HG02642 (cell line): ENCODE results near the gene KCNJ4.

Experiments used
- ATAC-seq: cut with Tn5 transposase; IDR thresholded peaks from one replicate; pipeline ENCODE4 v1.9.1; 2021; ENCODE audit warnings: mild to moderate bottlenecking; ENCODE audit not compliant: unreplicated experiment, poor library complexity

Gene KCNJ4

DNA sequence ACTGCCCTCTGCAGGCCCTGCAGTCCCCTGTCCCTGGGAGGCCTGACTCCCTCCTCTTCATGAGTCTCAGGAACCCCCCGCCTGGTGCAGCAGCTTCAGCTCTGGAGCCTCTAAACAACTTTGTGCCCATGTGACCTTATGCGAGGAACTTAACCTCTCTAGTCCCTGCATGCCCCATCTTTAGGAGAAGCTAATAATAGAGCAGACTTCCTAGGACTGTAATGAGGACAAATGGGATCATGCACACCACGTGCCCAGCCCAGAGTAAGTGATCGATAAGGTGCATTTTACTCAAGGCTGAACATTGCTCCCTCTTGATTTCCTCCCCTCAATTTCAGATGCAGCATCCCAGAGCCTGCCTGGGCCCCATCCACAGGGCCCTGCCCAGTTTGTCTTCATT is 19.0 kb downstream of the KCNJ4 start:
- ATAC-seq: no peak

DNA sequence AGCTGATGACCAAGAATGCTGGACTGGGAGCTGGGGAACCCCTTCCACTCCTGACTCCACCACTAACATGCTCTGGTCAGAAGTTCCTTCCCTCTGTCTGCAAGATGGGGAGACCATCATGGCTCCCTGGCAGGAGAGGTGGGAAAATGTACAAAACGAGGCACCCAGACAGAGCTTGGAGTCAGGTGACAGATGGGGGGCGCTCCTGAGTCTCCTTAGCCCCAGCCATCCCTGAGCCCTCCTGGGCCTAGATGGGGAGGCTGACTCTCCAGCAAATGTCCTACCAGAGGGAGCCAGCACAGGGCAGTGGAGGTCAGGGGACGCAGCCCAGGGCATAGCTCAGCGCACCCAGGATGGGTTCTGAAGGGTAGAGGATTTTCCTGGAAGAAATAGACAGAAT is 20.0 kb downstream of the KCNJ4 start:
- no peak for ATAC-seq

DNA sequence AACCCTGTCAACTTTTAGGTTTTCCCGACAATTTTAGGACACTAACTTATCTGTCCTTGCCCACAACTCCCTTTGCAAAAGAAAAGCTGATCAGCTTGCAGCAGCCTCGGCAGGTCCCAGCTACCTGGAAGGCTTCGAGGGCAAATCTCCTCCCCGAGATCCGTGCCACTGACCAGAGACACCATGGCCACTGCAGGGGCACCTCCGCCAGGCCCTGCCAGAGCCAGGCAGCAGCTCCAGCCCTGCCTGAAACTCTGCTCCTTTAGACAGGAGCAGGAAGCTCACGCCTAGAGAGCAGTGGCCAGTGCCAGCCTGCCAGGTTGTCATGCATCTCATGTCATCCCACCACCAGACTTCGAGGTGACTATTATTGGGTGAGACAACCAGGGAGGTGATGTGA is 21.1 kb downstream of the KCNJ4 start:
- no peak for ATAC-seq

DNA sequence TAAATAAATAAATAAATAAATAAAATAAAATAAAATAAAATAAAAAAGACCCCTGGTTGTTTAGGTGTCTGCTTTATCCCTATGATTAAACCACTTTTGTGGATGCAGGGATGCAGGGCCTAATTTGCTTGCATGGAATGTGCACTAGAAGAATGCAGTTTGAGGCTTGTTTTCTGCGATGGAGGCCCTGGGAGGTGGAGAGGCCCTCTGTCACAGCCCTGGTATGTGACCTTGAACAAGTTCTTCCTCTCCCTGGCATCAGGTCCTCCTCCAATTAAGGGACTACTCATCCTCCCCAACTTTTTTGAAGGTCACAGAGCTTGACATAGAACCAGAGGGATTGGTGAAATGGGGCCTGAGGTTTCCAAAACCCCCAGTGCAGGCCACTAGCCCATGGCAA is 22.7 kb downstream of the KCNJ4 start:
- ATAC-seq: no peak

DNA sequence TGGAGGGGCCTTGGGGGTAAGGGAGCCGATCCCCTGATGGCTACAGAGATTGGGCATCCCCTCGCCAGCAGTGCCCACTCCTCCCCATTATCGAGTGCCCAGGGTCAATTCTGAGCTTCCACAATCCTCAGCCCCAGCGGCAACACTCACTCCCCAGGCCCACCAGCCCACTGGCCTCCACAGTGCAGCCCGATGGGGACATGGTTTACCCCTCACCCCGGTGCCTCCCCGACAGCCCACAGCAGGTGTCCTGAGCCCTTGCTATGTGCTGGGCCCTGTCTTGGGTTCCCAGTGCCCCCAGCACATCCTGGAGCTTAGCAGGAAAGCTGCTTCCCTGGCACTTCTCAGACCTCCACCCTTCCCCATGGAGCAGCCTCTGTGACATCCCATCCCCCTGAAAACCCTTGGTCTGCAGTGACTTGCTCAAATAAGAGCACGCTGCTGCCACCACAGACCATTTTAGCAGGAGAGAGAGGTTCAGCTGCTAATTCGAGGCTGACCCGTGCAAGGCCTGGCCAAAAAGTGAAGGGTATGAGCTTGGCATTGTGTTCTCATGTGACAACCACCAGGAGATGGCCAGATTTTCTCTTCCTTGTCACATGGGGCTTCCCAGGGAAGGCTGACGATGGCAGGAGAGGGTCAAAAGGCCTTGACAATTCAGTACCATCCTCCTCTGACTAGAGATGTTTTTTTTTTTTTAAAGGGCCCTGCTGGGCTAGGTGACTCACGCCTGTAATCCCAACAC is 23.6 kb downstream of the KCNJ4 start:
- no peak for ATAC-seq

DNA sequence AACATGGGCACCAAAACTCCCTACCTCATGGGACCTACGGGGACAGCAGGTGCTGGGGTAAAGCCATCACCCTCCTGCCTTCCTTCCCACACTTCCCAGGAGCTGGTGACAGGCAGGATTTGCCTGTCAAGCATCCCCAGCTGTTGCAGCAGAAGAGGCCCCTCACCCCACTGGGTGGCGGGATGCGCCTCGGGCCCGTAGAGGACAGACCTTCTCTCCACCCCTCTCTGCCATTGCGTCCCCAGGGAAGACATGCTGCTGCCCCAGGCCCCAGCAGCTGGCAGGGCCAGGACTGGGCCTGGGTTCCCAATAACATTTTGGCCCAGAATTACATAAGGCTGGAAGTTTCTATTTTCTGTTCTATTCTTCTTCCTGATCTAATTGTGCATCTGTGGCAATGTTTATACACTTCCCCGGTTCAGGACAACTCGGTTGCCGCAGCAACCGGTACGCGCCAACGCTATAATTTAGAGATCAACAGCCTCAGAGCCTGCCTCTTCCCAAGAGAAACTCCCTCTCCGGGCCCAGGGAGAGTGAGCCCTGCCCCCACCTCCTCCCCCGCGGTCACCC is 25.4 kb downstream of the KCNJ4 start:
- no peak for ATAC-seq

DNA sequence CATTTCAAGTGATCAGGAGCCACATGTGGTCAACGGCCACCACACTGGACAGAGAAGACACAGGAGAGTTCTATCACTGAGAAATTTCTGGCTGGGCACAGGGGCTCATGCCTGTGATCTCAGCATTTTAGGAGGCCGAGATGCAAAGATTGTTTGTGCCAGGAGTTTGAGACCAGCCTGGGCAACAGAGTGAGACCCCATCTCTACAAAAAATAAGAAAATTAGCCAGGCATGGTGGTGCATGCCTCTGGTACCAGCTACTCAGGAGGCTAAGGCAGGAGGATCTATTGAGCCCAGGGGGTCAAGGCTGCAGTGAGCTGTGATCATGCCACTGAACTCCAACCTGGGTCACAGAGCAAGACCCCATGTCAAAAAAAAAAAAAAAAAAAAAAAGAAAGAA is 26.3 kb downstream of the KCNJ4 start:
- no peak for ATAC-seq

DNA sequence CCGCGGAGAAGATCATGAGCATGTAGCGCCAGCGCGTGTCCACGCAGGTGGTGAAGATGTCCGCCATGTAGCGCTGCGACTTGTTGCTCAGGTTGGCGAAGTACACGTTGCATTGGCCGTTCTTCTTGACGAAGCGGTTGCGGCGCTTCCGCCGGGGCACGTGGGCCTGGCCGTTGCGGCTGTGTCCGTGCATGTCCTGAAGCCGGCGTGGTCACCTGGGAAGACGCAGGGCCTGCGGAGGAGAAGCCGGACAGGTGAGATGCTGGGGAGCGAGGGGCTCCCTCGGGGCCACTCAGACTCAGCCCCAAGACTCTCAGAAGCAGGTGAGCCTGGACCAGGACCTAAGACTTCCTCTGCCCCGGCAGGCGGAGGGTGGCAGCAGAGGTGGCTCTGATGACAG is 27.1 kb downstream of the KCNJ4 start:
- no peak for ATAC-seq

DNA sequence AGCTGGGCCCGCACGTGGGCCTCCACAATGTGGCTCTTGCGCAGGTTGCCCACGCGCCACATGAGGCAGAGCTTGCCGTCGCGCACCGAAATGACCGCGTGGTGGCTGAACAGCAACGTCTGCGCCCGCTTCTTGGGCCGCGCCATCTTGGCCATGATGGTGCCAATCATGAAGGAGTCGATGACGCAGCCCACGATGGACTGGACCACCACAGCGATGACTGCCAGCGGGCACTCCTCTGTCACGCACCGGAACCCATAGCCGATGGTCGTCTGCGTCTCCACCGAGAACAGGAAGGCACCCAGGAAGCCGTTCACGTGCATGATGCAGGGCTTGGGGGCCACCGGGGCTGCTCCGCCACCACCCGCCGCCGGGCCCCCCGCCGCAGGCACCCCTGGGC is 27.5 kb downstream of the KCNJ4 start:
- no peak for ATAC-seq

DNA sequence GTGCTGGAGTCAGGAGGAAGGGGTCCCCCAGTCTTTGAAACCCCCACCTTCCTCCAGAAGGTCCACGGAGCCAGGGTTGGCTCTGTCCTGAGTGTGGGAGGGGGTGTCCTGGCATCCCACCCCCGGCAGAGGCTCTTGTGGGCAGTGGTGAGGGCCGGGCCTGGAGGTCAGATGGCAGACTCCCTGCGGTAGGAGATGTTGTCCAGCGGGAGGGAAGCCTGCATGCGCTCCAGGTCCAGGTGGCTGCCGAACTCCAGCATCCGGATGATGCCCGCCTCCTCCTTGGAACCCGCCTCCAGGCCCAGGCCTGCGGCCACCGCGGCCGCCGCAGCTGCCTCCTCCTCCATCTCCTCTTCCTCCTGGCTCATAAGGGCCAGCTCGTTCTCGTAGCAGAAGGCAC is 28.4 kb downstream of the KCNJ4 start:
- ATAC-seq: no peak

DNA sequence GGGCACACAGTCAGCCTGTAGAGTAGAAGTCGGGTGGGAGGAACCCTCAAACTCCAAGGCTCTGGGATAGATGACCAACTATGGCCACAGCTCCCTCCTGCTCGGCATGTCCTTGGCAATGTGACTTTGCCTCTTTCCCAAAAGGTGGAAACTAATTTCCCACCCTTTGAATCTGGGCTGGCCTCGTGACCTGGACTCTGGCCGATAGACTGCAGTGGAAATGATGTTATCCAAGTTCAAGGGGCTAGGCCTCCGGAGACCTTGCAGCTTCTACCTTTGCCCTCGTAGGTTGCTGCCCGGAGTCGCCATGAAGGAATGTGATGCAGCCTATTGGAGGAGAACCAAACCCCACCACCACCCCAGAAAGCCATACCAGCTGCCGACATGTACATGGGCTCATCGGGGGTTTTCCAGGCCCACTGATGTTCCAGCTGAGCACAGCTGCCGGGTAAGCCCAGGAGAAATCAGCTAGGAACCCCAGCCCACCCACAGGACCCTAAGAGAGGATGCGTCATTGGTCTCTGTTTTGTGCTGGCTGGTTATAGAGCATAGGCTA is 30.4 kb downstream of the KCNJ4 start:
- no peak for ATAC-seq

DNA sequence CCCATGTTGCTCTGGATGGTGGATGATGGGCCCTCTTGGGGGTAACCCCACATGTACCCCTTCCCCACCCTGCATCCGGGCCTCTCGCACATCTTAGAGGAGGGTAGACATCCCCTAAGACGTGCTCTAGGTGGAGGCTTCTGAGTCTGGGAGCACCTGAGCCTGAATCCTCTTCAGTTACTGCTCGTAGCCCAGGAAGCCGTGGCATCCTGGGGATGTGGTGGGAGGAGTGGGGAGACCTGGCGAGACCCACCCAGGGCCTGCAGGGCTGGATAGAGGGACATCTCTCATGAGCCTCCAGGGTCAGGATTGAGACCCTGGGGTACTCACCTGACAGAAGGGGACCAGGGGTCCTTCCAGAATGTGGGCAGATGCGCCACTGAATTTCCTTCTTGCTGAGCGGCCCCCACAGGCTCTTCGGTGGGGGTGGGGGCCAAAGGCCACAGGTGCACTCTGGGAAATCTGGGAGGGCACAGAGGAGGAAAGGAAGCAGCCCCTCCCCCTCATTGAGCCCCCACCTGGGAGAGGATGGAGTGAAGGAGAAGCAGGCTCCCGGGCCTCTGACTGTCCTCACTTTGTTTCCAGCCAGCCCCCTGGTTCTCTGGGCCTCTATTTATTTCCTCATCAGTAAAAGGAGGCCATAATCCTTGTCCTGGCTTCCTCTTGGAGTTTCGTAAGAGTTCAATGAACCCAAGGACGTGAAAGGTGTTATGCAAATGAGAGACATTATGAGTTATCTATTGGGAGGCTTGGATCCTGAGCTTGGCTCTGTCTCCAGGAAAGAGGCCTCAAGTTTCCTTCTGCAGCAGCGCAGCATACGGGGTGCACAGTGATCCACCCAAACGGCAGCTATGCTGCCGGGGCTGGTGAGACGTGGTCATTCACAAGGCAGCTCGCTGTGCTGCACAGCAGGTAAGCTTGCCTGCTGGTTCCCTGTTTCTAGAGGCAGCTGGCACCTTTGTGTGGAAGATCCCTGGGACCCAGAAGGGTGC is 31.2 kb downstream of the KCNJ4 start:
- no peak for ATAC-seq

DNA sequence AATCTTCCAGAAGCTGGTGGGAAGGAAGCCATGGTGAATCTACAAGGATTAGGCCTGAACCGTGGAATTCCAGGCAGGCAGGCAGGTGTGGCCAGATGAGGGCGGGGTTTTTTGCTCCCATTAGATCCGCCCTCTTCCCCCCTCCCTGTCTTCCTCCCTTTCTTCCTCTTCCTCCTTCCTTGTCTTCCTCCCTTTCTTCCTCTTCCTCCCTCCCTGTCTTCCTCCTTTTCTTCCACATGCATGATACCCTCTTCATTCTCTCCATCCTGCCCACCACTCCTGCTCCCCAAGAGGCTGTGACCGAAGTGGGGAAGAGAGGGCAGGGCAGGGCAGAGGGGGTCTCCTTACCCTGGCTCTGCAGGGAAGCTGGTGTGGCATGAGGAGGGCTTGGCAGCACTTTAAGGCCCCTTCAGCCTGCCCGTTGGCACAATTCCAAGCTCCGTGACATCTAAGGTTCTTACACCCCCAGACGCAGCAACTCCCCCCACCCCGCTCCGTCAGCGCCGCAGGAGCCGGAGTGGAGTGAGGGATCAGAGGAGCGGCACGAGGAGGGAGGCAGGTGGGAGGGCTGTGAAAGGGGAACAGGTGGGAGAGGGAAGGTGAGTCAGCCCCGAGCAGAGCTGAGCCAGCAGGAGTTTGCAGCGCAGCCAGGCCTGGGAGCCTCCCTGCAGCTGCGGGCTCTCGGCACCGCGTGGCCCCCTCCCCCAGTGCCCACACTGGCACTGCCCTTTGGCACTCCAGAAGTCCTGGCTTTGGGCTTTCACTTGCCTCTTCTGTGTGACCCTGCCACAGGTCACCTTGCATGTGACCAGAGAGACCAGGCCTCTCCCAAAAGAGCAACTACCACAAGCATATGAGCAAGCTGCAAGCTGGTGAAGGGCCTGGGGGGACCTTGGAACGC is 32.1 kb downstream of the KCNJ4 start:
- ATAC-seq: no peak

DNA sequence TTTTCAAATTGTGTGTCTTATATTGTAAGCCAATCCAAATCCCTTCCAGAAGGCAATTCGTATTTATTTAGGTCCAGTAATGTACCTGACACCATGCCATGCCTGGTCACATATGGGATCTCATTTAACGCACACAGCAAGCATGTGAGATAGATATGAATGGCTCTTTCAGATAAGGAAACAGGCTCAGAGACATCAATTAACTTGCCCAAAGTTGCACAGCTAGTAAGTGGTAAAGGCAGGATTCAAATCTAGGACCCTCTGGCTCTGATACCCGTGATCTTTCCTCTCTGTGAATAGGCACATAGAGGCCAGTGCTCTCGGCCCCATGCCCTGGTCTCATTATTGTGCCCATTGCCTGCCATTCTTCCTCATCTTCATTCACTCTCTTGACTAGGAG is 34.3 kb downstream of the KCNJ4 start:
- no peak for ATAC-seq

DNA sequence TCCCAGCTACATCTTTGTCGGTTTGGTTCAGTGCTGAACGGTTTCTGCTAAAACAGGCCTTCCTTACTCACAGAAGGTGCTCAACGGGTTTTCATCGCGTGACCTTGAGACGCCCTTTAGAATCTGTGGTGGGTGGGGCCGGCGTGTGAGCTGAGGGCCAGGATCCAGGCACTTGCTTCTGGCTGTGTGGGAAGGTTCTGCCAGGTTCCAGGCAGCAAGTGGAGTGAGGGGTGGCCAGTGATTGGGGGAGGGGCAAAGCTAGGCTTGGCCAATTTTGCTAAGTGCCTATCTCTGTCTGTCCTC is 35.2 kb downstream of the KCNJ4 start:
- ATAC-seq: no peak

DNA sequence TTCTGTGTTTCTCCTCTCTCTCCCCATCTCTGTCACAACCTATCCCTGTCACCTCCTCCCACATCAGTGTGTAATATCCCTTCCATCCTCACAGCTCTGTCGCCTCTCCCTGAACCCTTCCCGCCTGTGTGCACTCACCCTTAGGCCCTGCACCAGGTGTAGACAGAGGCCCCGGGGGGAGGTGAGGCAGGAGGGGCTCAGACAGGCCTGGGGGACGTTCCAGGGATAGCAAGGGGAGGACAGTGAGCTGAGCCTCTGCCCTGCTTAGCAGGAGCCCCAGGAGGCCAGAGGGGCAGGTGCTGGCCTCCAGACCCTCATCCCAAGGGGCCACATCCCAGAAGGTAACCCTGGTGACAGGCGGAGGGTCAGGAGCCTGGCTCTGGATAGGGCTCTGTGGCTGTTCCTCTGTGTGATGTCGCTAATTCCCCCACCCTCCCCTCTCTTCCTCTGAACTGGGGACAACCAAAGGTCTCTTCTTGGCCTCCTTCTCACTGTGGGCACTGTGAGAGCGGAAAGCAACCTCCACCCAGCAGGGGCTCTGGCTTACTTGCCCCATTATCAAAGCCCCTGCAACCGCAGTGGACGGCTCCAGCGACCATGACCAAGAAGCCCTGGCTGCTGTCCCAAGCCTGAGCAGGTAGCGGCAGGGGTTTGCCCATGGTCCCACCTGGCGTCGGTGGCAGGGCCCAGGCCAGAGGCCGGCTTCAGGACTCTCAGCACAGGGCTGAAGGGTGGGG is 35.7 kb downstream of the KCNJ4 start:
- ATAC-seq: no peak

DNA sequence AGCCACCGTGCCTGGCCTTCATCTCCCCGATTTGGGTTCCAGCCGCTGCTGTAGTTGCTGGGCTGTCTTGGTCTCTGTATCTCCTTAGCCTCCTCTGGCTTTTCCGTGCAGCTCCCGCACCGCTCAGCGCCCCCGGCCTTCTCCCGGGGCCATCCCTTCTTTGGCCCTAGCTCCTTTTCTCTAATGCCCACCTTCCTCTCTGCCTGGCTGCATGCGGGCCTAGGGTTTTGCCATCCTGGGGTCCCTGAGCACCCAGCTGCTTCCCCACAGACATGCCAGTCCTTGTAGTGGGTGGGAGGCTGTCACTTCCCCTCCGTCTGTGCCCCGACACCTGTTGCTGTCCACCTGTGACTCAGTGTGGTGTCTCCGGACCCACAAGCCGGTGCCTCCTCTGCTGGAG is 36.4 kb downstream of the KCNJ4 start:
- ATAC-seq: no peak

DNA sequence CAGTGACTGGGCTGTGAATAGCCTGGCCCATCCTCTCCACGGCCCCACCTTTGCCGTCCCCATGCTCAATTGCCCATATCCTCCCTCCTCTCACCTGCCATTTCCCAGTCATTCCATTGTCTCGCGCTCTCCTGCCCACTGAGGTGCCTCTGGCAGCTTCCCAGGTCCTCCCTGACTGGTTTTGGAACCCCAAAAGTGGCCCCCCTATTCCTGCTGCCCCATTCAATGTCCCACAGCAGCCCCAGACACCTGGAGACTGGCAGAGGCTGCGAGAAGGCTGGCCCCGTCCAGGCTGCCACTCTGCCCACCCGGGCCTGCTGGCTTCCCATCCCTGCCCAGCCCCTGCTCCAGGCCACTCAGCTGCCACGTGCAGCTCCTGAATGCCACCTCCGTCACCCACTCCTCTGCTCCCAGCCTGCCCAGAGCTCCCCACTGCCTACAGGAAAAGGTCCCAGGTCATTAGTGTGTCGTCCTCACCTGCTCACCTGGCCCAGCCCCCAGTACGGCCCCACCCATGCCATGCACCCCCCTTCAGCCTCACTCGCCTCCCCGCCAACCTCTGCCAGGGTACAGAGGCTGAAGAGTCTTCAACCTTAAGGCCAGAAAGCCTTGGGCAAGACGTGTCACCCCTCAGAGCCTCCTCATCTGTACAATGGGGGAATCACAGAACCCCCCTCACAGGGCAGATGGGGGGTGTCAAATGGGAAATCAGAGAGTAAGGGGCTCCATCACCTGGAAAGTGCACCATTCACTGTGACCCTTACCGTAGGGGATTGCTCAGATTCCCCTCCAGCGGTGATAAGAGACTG is 37.5 kb downstream of the KCNJ4 start:
- ATAC-seq: no peak
